GM12801 (cell line): ENCODE results near the gene SPATA16.

Experiments used
- CTCF ChIP-seq: IDR thresholded peaks from one replicate; pipeline ENCODE4 v1.5.1; 2011; ENCODE audit warnings: control low read depth; ENCODE audit not compliant: insufficient read length; ENCODE audit errors: extremely low read depth

The SPATA16 gene

GRCh38 chr3:172965256-172965655, 175.8 kb downstream of the SPATA16 start:
- TF ChIP-seq CTCF = no peak

- no peak for TF ChIP-seq CTCF
Observed at GRCh38 chr3:172958565-172958964, 182.5 kb downstream of the SPATA16 start.

GRCh38 chr3:172953571-172953970, 187.5 kb downstream of the SPATA16 start:
- no peak for TF ChIP-seq CTCF

GRCh38 chr3:172951511-172951910, 189.5 kb downstream of the SPATA16 start:
- no peak for TF ChIP-seq CTCF

- no peak for TF ChIP-seq CTCF
Observed at GRCh38 chr3:172946061-172946460, 195.0 kb downstream of the SPATA16 start.

- TF ChIP-seq CTCF = no peak
Observed at GRCh38 chr3:172939651-172940293, 201.3 kb downstream of the SPATA16 start.

GRCh38 chr3:172938788-172939187, 202.2 kb downstream of the SPATA16 start:
- TF ChIP-seq CTCF = no peak
